OCI-LY7 (cell line): ENCODE results near the gene CLEC16A. TPM values are rescaled to one million over a fixed set of nuclear protein-coding genes. Genes with fewer than 3 reads are reported as not detected.
"Not testable (repeated sequence)": the region's sequence is repeated elsewhere in the genome, so short reads cannot be mapped to it uniquely, and the experiment has no call there.

ENCODE experiments used
- BruUV-seq: library from RNA; stranded (reverse); fragments of 400-500 nt; replicated peaks from 2 replicates; lab custom pipeline; 2021; lab: Mats Ljungman, UMichigan
- CTCF ChIA-PET: fragments of 300-600 bp; sonication (Branson Sonifier 250); formaldehyde crosslinking; loops from one replicate; lab custom pipeline; 2022; ENCODE audit warnings: antibody characterized with exemption; ENCODE audit not compliant: unreplicated experiment; lab: Charles Lee
- POLR2A ChIA-PET: fragments of 300-600 bp; sonication (Branson Sonifier 250); formaldehyde crosslinking; loops from one replicate; lab custom pipeline; 2022; ENCODE audit warnings: antibody characterized with exemption; lab: Charles Lee
- DNase-seq: peaks from one replicate; pipeline ENCODE4 v3.0.0-alpha.2; 2015; ENCODE audit warnings: low spot score
- H2AFZ ChIP-seq: fragments of 200-600 bp; sonication (generic), shearing (Covaris generic); 2 replicates; pipeline ENCODE4 v1.6.1; 2014; ENCODE audit warnings: mild to moderate bottlenecking, antibody characterized with exemption, low read length, moderate library complexity
- H3K27ac ChIP-seq: fragments of 200-600 bp; sonication (generic); 2 replicates; pipeline ENCODE4 v1.5.1; 2014; ENCODE audit warnings: mixed run types, low read depth, mild to moderate bottlenecking, moderate library complexity, low read length, inconsistent platforms; ENCODE audit not compliant: poor library complexity, severe bottlenecking
- H3K36me3 ChIP-seq: fragments of 200-600 bp; sonication (generic); 2 replicates; pipeline ENCODE4 v1.6.1; 2014; ENCODE audit warnings: mild to moderate bottlenecking, antibody characterized with exemption, low read length, moderate library complexity, mixed read lengths; ENCODE audit not compliant: insufficient read depth
- H3K4me1 ChIP-seq: fragments of 200-600 bp; sonication (generic); 2 replicates; pipeline ENCODE4 v1.5.1; 2014; ENCODE audit warnings: mild to moderate bottlenecking, low read length; ENCODE audit not compliant: insufficient read depth, poor library complexity, severe bottlenecking
- H3K4me2 ChIP-seq: fragments of 200-600 bp; sonication (generic); 2 replicates; pipeline ENCODE4 v1.6.1; 2014; ENCODE audit warnings: mild to moderate bottlenecking, low read length
- H3K4me3 ChIP-seq: fragments of 200-600 bp; sonication (generic); 2 replicates; pipeline ENCODE4 v1.5.1; 2014; ENCODE audit warnings: mild to moderate bottlenecking, low read depth, low read length; ENCODE audit not compliant: poor library complexity, severe bottlenecking
- H3K79me2 ChIP-seq: fragments of 200-600 bp; sonication (generic); 2 replicates; pipeline ENCODE4 v1.6.1; 2016; ENCODE audit warnings: low read depth, mild to moderate bottlenecking, low read length, moderate library complexity, mixed read lengths; ENCODE audit not compliant: insufficient read depth
- H3K9me2 ChIP-seq: fragments of 200-600 bp; sonication (generic); 2 replicates; pipeline ENCODE4 v1.6.1; 2016; ENCODE audit warnings: mild to moderate bottlenecking, low read length, mixed read lengths; ENCODE audit not compliant: insufficient read depth
- H3K9me3 ChIP-seq: fragments of 200-600 bp; sonication (generic); 2 replicates; pipeline ENCODE4 v1.6.1; 2014; ENCODE audit warnings: mild to moderate bottlenecking, mixed run types, low read length, mixed read lengths
- H4K20me1 ChIP-seq: fragments of 200-600 bp; sonication (generic); 2 replicates; pipeline ENCODE4 v1.6.1; 2014; ENCODE audit warnings: mild to moderate bottlenecking, antibody characterized with exemption, low read length, moderate library complexity, mixed read lengths; ENCODE audit not compliant: insufficient read depth
- EZH2phosphoT487 ChIP-seq: fragments of 200-600 bp; sonication (generic); IDR thresholded peaks from 2 replicates; pipeline ENCODE4 v1.6.1; 2018; ENCODE audit warnings: low read depth, borderline replicate concordance, mild to moderate bottlenecking, mixed run types, antibody characterized with exemption, low read length, moderate library complexity, mixed read lengths
- intact Hi-C: fragments of 100-400 bp; cut with micrococcal nuclease; formaldehyde crosslinking; loops from one replicate; pipeline ENCODE4 v1.10.0; 2022; ENCODE audit not compliant: unreplicated experiment
- total RNA-seq, 2 experiments: library from RNA; depleted of rRNA in 1 of 2; stranded (reverse); fragments of >200 nt in 1 of 2; shearing (Covaris generic) in 1 of 2; gene quantifications; 2 replicates each; pipeline ENCODE4 v1.2.3, GENCODE V29; 2014 to 2022
- TF ChIP-seq, protein P1 (sequence below): fragments of 200-600 bp; sonication (generic); conservative IDR thresholded peaks from 2 replicates; pipeline ENCODE4 v1.5.1; 2014; ENCODE audit warnings: mild to moderate bottlenecking, antibody characterized with exemption, low read length, moderate library complexity, mixed read lengths

CLEC16A gene
- total RNA-seq, 2 experiments from 2014 or later = 26.2 to 50.9 TPM

DNA sequence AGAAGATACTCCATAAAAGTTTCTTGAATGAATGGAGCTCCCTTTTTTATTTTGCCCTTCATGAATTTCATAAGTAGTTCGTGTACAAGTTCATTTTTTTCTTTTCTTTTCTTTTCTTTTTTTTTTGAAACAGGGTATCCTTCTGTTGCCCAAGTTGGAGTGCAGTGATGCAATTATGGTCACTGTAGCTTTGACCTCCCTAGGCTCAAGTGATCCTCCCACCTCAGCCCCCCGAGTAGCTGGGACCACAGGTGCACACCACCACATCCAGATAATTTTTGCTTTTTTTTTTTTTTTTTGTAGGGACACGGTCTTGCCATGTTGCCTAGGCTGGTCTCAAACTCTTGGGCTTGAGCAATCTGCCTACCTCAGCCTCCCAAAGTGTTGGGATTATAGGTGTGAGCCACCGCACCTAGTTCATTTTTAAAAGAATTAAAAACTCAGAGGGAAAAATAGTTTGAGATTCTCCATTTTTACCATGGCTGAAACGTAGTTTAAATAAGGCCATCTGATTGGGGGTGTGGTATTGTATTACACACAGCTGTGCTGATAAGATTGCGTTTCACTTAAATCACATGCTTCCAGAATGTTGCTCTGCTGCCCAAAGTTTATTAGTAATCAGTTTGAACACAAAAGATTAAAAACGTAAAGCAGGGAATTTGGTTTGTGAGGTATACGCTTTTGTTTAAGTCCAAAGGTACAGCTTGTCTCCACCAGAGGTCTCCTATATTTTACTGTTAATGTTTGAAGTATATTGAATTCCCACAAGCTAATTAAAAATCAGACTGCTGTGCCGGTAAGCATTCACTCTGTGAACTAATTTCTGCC, 157.5 kb downstream of the CLEC16A start:
- no peaks in the 10 kb centered on the region for H3K9me2 ChIP-seq
- TF ChIP-seq EZH2phosphoT487 = no peak
- TF ChIP-seq, protein P1, sequence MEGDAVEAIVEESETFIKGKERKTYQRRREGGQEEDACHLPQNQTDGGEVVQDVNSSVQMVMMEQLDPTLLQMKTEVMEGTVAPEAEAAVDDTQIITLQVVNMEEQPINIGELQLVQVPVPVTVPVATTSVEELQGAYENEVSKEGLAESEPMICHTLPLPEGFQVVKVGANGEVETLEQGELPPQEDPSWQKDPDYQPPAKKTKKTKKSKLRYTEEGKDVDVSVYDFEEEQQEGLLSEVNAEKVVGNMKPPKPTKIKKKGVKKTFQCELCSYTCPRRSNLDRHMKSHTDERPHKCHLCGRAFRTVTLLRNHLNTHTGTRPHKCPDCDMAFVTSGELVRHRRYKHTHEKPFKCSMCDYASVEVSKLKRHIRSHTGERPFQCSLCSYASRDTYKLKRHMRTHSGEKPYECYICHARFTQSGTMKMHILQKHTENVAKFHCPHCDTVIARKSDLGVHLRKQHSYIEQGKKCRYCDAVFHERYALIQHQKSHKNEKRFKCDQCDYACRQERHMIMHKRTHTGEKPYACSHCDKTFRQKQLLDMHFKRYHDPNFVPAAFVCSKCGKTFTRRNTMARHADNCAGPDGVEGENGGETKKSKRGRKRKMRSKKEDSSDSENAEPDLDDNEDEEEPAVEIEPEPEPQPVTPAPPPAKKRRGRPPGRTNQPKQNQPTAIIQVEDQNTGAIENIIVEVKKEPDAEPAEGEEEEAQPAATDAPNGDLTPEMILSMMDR = 0 out of 2 replicates have a peak, but pooled peaks have one; percentile 23
- DNase-seq = no peak
- H3K36me3 ChIP-seq = peaks cover 15% of the 10 kb centered on the region
- ChIA-PET POLR2A (interaction anchor here (1.1 to 2.2 kb wide), 2 partner anchors 14 to 32 kb away, joined by 5 to 8 read pairs; no protein-coding TSS in a partner anchor), CTCF (no interaction called here)
- intact Hi-C loops = no loop called here
- no peaks in the 10 kb centered on the region for H4K20me1 ChIP-seq
- no peak overlapping the region for H3K27ac ChIP-seq
- no peaks in the 10 kb centered on the region for H3K9me3 ChIP-seq
- H3K4me3 ChIP-seq = no peak overlapping the region
- H3K79me2 ChIP-seq = no peaks in the 10 kb centered on the region
- H3K4me2 ChIP-seq = no peak overlapping the region
- no TSS peak for BruUV-seq
- peaks cover 35% of the 10 kb centered on the region for H3K4me1 ChIP-seq
- H2AFZ ChIP-seq = no peak overlapping the region

DNA sequence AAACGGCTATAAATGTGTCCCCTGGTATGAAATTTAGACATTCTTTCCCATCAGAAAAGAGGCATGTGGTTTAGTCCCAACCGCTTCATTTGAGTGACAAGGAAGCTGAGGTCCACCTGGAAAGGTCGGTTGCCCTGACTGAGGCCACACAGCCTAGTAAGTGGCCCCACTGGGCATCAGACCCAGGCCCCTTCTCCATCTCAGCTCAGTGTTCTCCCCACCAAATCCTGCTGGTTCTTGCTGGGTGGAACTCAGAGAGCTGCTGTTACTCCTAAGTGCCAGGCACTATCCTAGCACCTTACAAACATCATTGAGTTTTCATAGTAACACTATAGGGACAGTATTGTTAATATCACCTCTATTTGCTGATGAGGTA, 158.1 kb downstream of the CLEC16A start:
- Histone ChIP-seq H3K4me1 (peaks cover 35% of the 10 kb centered on the region), H3K4me2 (no peak overlapping the region), H4K20me1 (no peaks in the 10 kb centered on the region), H3K36me3 (peaks cover 9% of the 10 kb centered on the region), H3K79me2 (no peaks in the 10 kb centered on the region), H3K9me3 (no peaks in the 10 kb centered on the region), H3K4me3 (no peak overlapping the region), H3K27ac (no peak overlapping the region), H3K9me2 (no peaks in the 10 kb centered on the region), H2AFZ (no peak overlapping the region)
- DNase-seq = no peak
- intact Hi-C loops = no loop called here
- BruUV-seq = no TSS peak
- ChIA-PET POLR2A (interaction anchor here (0.6 to 2.2 kb wide), 3 partner anchors 15 to 75 kb away, joined by 3 to 8 read pairs (median 5); no protein-coding TSS in a partner anchor), CTCF (no interaction called here)
- no peak for TF ChIP-seq EZH2phosphoT487
- TF ChIP-seq, protein P1 = no peak

DNA sequence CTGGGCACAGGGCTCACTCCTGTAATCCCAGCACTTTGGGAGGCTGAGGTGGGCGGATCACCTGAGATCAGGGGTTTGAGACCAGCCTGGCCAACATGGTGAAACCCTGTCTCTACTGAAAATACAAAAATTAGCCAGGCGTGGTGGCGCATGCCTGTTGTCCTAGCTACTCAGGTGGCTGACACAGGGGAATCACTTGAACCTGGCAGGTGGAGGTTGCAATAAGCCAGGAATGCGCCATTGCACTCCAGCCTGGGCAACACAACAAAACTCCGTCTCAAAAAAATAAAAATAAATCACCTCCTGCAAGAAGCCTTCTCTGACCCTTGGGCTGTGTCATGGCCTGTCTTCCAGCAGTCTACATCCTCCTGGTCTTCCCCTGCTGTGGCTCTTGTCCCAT, 158.9 kb downstream of the CLEC16A start:
- DNase-seq, H4K20me1 ChIP-seq, H3K79me2 ChIP-seq, H3K27ac ChIP-seq, intact Hi-C loops, H3K4me3 ChIP-seq, H3K9me3 ChIP-seq, BruUV-seq, H2AFZ ChIP-seq, CTCF ChIA-PET, H3K4me2 ChIP-seq, H3K9me2 ChIP-seq, H3K36me3 ChIP-seq: not testable (repeated sequence)
- H3K4me1 ChIP-seq = peaks cover 35% of the 10 kb centered on the region
- POLR2A ChIA-PET = interaction anchor here (1.0 kb wide), 1 partner anchor 12 kb away, joined by 3 read pairs; no protein-coding TSS in a partner anchor
